K562 (cell line): ENCODE measurements around the gene PLAC8L1. TPM values are rescaled to one million over a fixed set of nuclear protein-coding genes. Genes with fewer than 3 reads are reported as not detected.

ENCODE experiments used
- ARID1B ChIP-seq: fragments of 450-650 bp; IDR thresholded peaks from 2 replicates; pipeline ENCODE4 v1.6.1; 2016; ENCODE audit warnings: antibody characterized with exemption, mild to moderate bottlenecking, inconsistent platforms
- CBFB ChIP-seq: sonication (generic); formaldehyde crosslinking; IDR thresholded peaks from 2 replicates; pipeline ENCODE4 v1.4.0; 2020; ENCODE audit warnings: mild to moderate bottlenecking, missing genetic modification reagents
- ESRRA ChIP-seq: fragments of 450-650 bp; IDR thresholded peaks from 2 replicates; pipeline ENCODE4 v1.6.1; 2014; ENCODE audit warnings: low read depth, mild to moderate bottlenecking, moderate library complexity, borderline replicate concordance
- GATAD2A ChIP-seq: fragments of 450-650 bp; IDR thresholded peaks from 2 replicates; pipeline ENCODE4 v1.6.1; 2017
- GTF2E2 ChIP-seq: fragments of 200-800 bp; sonication (Bioruptor generic); IDR thresholded peaks from 2 replicates; pipeline ENCODE4 v1.6.1; 2016; ENCODE audit warnings: missing genetic modification characterization, missing compliant biosample characterization
- LEF1 ChIP-seq: fragments of 450-650 bp; IDR thresholded peaks from 2 replicates; pipeline ENCODE4 v1.6.1; 2016; ENCODE audit warnings: mild to moderate bottlenecking
- MTA3 ChIP-seq: fragments of 450-650 bp; formaldehyde crosslinking; IDR thresholded peaks from 2 replicates; pipeline ENCODE4 v1.6.1; 2017; ENCODE audit warnings: mild to moderate bottlenecking, borderline replicate concordance
- NCOR1 ChIP-seq: fragments of 450-650 bp; IDR thresholded peaks from 2 replicates; pipeline ENCODE4 v1.6.1; 2016; ENCODE audit warnings: mild to moderate bottlenecking, moderate library complexity
- PYGO2 ChIP-seq: fragments of 450-650 bp; IDR thresholded peaks from 2 replicates; pipeline ENCODE4 v1.6.1; 2016; ENCODE audit warnings: mild to moderate bottlenecking, missing genetic modification characterization, moderate library complexity, missing compliant biosample characterization
- SMARCA4 ChIP-seq: fragments of 450-650 bp; IDR thresholded peaks from 2 replicates; pipeline ENCODE4 v1.6.1; 2016
- SMARCE1 ChIP-seq: fragments of 450-650 bp; IDR thresholded peaks from 2 replicates; pipeline ENCODE4 v1.7.1; 2016; ENCODE audit warnings: mild to moderate bottlenecking
- STAT5A ChIP-seq: IDR thresholded peaks from 2 replicates; pipeline ENCODE4 v1.6.1; 2012; ENCODE audit warnings: low read length, inconsistent platforms, borderline replicate concordance
- ZKSCAN8 ChIP-seq: fragments of 200-800 bp; sonication (Bioruptor generic); IDR thresholded peaks from 2 replicates; pipeline ENCODE4 v1.6.1; 2016; ENCODE audit warnings: missing genetic modification characterization, missing compliant biosample characterization
- ZNF3 ChIP-seq: fragments of 250-450 bp; sonication (Bioruptor Pico); IDR thresholded peaks from 2 replicates; pipeline ENCODE4 v1.5.0; 2021; ENCODE audit warnings: mild to moderate bottlenecking, moderate library complexity
- ZNF316 ChIP-seq: fragments of 450-650 bp; IDR thresholded peaks from 2 replicates; pipeline ENCODE4 v1.6.1; 2016
- ZNF77 ChIP-seq: fragments of 250-450 bp; sonication (Bioruptor Pico); IDR thresholded peaks from 2 replicates; pipeline ENCODE4 v1.5.0; 2020
- polyA plus RNA-seq, 8 experiments: library from polyadenylated mRNA; depleted of rRNA in 4 of 8; stranded (reverse) in 5 of 8; unstranded in 3 of 8; fragments of >200 nt; fragmentation: Nextera tagmentation in 2 of 8; fragmentation: Illumina TruSeq in 1 of 8; extraction: Ambion mirVana in 2 of 8; extraction: Trizol in 1 of 8; gene quantifications; 2 replicates each; pipeline versions ENCODE4 v1.2.1 to v1.2.3, GENCODE V29; 2011 to 2014; ENCODE audit warnings: inconsistent platforms in 1 of 8, missing spikeins in 1 of 8
- total RNA-seq, 7 experiments: library from RNA; depleted of rRNA in 6 of 7; stranded (reverse); fragments of >200 nt in 6 of 7; fragmentation: Illumina TruSeq in 2 of 7; extraction: Trizol in 2 of 7; gene quantifications; 2 replicates each; pipeline versions ENCODE4 v1.2.1 to v1.2.3, GENCODE V29; 2011 to 2021; ENCODE audit warnings: low replicate concordance in 1 of 7
- TF ChIP-seq, protein P1 (sequence below): fragments of 250-450 bp; sonication (Bioruptor Pico); IDR thresholded peaks from 2 replicates; pipeline ENCODE4 v1.9.0; 2021; ENCODE audit warnings: mild to moderate bottlenecking, inconsistent platforms
- TF ChIP-seq, protein P2 (sequence below), 2 experiments: fragments of 250-450 bp in 1 of 2; fragments of 450-650 bp in 1 of 2; sonication (Bioruptor Pico) in 1 of 2; IDR thresholded peaks; 2 replicates each; pipeline versions ENCODE4 v1.6.1 to v1.8.0; 2016 to 2021; ENCODE audit warnings: mild to moderate bottlenecking in 2 of 2, moderate library complexity in 2 of 2, missing compliant biosample characterization in 1 of 2, missing genetic modification characterization in 1 of 2
- TF ChIP-seq, protein P3 (sequence below), 2 experiments: fragments of 450-650 bp in 1 of 2; sonication (generic) in 1 of 2; formaldehyde crosslinking in 1 of 2; IDR thresholded peaks in 1 of 2; conservative IDR thresholded peaks in 1 of 2; 2 replicates each; pipeline versions ENCODE4 v1.6.1 to v1.8.1; 2016 to 2023; ENCODE audit warnings: mild to moderate bottlenecking in 2 of 2, moderate library complexity in 2 of 2, inconsistent platforms in 1 of 2, missing genetic modification reagents in 1 of 2
- TF ChIP-seq, protein P4 (sequence below): IDR thresholded peaks from 3 replicates; pipeline ENCODE4 v1.6.1; 2011; ENCODE audit warnings: borderline replicate concordance, mild to moderate bottlenecking, moderate library complexity; ENCODE audit not compliant: insufficient read length; ENCODE audit errors: extremely low read depth
- TF ChIP-seq, protein P5 (sequence below): fragments of 450-650 bp; IDR thresholded peaks from 2 replicates; pipeline ENCODE4 v1.6.1; 2016

The PLAC8L1 gene
- total and polyA plus RNA-seq, 9 of the 15 experiments (the other 6 are each of a cell fraction or from before 2014, with no cell fraction given) = 0.10 to 0.43 (median 0.26) TPM; not detected in 3

DNA sequence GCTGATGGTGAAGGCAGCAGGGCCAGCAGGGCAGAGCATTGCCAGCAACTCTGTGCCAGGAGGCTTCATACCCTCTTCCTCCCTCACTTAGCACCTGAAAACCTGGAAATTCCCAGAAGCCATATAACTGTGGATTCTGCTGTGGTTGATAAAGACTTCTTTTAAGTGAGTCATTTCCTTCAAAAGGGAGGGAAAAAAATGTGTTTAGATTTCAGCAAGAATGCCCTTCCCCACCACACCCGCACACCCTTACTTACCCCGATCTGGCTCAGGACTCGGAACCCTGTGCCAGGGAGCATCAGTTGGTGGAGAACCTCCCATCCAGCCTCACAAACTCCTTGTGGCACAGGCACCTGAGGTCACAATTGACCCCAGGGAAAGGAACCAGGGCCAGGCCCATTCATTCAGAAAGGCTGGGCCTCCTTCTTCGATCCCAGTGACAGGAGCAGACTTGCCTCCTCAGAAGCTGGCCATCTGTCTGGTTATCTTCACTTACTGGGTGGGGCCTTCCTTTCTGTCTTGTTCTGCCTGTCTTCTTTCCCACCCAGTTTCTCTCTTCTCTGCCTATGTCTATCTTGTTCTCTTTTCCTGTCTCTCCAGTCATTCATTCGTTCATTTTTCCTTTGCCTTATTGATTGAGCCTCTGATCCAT, 62.6 kb downstream of the PLAC8L1 start (continued):
- TF ChIP-seq, protein P1, sequence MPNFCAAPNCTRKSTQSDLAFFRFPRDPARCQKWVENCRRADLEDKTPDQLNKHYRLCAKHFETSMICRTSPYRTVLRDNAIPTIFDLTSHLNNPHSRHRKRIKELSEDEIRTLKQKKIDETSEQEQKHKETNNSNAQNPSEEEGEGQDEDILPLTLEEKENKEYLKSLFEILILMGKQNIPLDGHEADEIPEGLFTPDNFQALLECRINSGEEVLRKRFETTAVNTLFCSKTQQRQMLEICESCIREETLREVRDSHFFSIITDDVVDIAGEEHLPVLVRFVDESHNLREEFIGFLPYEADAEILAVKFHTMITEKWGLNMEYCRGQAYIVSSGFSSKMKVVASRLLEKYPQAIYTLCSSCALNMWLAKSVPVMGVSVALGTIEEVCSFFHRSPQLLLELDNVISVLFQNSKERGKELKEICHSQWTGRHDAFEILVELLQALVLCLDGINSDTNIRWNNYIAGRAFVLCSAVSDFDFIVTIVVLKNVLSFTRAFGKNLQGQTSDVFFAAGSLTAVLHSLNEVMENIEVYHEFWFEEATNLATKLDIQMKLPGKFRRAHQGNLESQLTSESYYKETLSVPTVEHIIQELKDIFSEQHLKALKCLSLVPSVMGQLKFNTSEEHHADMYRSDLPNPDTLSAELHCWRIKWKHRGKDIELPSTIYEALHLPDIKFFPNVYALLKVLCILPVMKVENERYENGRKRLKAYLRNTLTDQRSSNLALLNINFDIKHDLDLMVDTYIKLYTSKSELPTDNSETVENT (CRISPR knock-in tag) = no peak
- TF ChIP-seq MTA3 (peak; percentile 34; the same call in 1 of the 2 replicates), GTF2E2 (tag) (peak; percentile 8; the same call in 1 of the 2 replicates), GATAD2A (0 out of 2 replicates have a peak, but pooled peaks have one; percentile 10), SMARCA4 (peak; percentile 67), ARID1B (peak; percentile 86), SMARCE1 (peak; percentile 70; the same call in 1 of the 2 replicates), NCOR1 (peak; percentile 18; the same call in 1 of the 2 replicates), ZNF3 (CRISPR knock-in tag) (no peak), LEF1 (peak; percentile 43; the same call in 1 of the 2 replicates), PYGO2 (no peak), ESRRA (no peak), ZKSCAN8 (CRISPR knock-in tag) (peak; percentile 75; the same call in 1 of the 2 replicates), STAT5A (peak; percentile 82), CBFB (CRISPR knock-in tag) (no peak), ZNF316 (no peak), ZNF77 (no peak)
- TF ChIP-seq, protein P2, sequence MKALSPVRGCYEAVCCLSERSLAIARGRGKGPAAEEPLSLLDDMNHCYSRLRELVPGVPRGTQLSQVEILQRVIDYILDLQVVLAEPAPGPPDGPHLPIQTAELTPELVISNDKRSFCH (CRISPR knock-in tag; IDR thresholded peaks at IDR 0.05) = no peak
- TF ChIP-seq, protein P2 (tag; IDR thresholded peaks at IDR 0.05) = peak; percentile 79; the same call in 1 of the 2 replicates
- TF ChIP-seq, protein P3, sequence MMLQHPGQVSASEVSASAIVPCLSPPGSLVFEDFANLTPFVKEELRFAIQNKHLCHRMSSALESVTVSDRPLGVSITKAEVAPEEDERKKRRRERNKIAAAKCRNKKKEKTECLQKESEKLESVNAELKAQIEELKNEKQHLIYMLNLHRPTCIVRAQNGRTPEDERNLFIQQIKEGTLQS (IDR thresholded peaks at IDR 0.05) = peak; percentile 48; the same call in 1 of the 2 replicates
- TF ChIP-seq, protein P3 (CRISPR knock-in tag; conservative IDR thresholded peaks at IDR 0.05) = no peak
- TF ChIP-seq, protein P4, sequence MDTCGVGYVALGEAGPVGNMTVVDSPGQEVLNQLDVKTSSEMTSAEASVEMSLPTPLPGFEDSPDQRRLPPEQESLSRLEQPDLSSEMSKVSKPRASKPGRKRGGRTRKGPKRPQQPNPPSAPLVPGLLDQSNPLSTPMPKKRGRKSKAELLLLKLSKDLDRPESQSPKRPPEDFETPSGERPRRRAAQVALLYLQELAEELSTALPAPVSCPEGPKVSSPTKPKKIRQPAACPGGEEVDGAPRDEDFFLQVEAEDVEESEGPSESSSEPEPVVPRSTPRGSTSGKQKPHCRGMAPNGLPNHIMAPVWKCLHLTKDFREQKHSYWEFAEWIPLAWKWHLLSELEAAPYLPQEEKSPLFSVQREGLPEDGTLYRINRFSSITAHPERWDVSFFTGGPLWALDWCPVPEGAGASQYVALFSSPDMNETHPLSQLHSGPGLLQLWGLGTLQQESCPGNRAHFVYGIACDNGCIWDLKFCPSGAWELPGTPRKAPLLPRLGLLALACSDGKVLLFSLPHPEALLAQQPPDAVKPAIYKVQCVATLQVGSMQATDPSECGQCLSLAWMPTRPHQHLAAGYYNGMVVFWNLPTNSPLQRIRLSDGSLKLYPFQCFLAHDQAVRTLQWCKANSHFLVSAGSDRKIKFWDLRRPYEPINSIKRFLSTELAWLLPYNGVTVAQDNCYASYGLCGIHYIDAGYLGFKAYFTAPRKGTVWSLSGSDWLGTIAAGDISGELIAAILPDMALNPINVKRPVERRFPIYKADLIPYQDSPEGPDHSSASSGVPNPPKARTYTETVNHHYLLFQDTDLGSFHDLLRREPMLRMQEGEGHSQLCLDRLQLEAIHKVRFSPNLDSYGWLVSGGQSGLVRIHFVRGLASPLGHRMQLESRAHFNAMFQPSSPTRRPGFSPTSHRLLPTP = no peak
- TF ChIP-seq, protein P5, sequence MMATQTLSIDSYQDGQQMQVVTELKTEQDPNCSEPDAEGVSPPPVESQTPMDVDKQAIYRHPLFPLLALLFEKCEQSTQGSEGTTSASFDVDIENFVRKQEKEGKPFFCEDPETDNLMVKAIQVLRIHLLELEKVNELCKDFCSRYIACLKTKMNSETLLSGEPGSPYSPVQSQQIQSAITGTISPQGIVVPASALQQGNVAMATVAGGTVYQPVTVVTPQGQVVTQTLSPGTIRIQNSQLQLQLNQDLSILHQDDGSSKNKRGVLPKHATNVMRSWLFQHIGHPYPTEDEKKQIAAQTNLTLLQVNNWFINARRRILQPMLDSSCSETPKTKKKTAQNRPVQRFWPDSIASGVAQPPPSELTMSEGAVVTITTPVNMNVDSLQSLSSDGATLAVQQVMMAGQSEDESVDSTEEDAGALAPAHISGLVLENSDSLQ = peak; percentile 39
